ENCODE data around the gene HOXC6.

HOXC6 gene

GRCh38 chr12:54004841-54005530 lies 23.3 kb upstream of the HOXC6 start:
- Mint-ChIP-seq H3K36me3 (ENCODE audit: low read depth) (no peaks in the 10 kb centered on the region), H3K4me3 (no peak overlapping the region), H3K9me3 (no peaks in the 10 kb centered on the region), H3K27me3 (peaks cover 93% of the 10 kb centered on the region), H3K4me1 (peaks cover 25% of the 10 kb centered on the region), H3K27ac (no peak overlapping the region)
- DNase-seq = no peak
- no peak for ATAC-seq

DNA sequence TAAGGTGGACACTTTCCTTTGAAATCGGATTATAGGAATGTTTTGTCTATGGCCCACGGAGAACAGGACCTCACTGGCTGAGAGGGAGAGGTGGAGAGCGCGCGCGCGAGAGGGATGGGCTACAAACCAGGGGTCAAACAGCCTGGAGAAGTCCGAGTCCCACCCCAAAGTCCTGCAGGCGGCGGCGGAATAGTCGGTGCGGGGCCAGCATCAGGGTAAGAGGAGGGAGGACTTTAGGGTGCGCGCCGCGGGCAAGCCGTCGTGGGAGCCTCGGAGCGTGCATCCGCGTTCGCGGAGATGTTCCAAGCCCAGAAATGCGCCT lies 22.7 kb upstream of the HOXC6 start:
- Mint-ChIP-seq H3K36me3 (ENCODE audit: low read depth) (no peaks in the 10 kb centered on the region), H3K27me3 (peaks cover 94% of the 10 kb centered on the region), H3K4me1 (peaks cover 26% of the 10 kb centered on the region), H3K4me3 (no peak overlapping the region), H3K9me3 (no peaks in the 10 kb centered on the region), H3K27ac (no peak overlapping the region)
- no peak for ATAC-seq
- no peak for DNase-seq

DNA sequence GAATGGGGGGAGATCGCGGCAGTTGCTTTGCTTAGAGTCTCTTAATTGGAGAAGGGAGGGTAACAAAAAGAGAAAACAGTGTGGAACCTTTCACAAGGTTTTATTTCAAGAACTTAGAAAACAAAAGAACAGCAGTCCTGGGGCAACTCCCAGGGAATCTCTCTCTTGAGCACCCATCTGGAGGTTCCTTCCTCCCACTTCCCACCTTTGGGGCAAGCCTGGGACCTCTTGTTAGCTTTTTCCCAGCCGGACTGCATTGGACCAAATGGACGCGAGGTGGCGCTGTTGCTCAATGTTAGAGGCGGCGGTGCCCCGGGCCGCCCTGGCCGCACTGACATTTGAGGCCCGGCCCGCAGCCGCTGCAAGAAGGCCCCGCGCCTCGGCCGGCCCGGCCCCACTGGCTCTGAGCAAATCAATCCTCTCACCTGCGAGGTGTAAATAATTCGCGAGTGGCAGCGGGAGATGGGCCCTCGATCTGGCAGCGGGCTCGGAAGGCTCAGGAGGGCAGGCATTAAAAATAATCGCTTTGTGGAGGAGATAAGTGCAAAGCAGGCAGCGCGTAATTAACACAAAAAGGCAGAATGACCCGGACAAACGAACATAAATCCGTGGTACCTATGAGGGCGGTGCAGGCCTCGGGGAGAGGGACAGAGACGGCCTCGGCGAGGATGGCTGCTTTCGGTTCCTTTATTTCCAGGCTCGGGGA lies 22.2 kb upstream of the HOXC6 start:
- peak overlapping the region; percentile 60 for H3K4me3 Mint-ChIP-seq
- H3K27ac Mint-ChIP-seq = no peak overlapping the region
- no peaks in the 10 kb centered on the region for H3K36me3 Mint-ChIP-seq (ENCODE audit: low read depth)

GRCh38 chr12:54006559-54007220 lies 21.6 kb upstream of the HOXC6 start:
- H3K27me3 Mint-ChIP-seq = peaks cover 92% of the 10 kb centered on the region
- no peaks in the 10 kb centered on the region for H3K36me3 Mint-ChIP-seq (ENCODE audit: low read depth)
- no peak for DNase-seq
- peaks cover 32% of the 10 kb centered on the region for H3K4me1 Mint-ChIP-seq
- no peak for ATAC-seq
- H3K27ac Mint-ChIP-seq = no peak overlapping the region
- H3K4me3 Mint-ChIP-seq = peak overlapping the region; percentile 60
- H3K9me3 Mint-ChIP-seq = no peaks in the 10 kb centered on the region

More for the DNA sequence above, 22.2 kb upstream of the HOXC6 start:
- DNase-seq = peak; percentile 88
- ATAC-seq = peak; percentile 90
- no peaks in the 10 kb centered on the region for H3K9me3 Mint-ChIP-seq
- H3K27me3 Mint-ChIP-seq = peaks cover 92% of the 10 kb centered on the region
- H3K4me1 Mint-ChIP-seq = peaks cover 27% of the 10 kb centered on the region

DNA sequence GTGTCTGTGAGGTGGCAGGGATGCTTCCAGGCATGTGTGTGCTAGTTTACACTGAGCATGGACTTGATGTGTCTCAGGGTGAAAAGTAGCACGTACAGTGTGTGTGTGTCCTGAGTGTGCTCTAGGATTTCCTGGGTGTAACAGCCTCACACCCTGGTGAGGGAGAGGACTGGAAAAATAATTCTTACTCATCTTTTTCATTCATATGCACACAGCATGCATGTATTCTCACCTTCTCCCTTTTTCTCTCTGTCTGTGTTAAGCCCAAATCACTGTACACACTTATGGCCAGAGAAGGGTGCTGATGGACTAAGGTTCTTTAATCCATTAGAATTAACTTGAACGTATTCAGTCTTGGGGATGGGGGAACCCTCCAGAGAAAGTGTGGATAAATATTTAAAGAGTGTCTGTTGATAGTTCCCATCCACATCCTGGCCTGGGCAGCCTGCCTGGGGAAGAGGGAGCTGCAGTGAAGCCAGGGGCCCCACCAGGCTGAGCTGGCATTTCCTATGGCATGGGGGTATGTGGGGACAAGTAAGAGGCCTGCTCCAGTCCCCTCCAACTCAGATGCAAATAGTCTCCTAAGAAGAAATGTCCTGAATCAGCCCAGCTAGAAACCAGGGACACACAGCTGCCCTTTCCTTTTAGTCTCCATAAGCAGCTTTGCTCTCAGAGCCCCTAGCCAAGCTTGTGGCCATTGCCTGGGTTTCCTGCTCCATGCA lies 20.5 kb upstream of the HOXC6 start:
- H3K36me3 Mint-ChIP-seq (ENCODE audit: low read depth) = no peaks in the 10 kb centered on the region
- H3K4me3 Mint-ChIP-seq = no peak overlapping the region
- H3K4me1 Mint-ChIP-seq = peaks cover 30% of the 10 kb centered on the region
- H3K27me3 Mint-ChIP-seq = peaks cover 92% of the 10 kb centered on the region
- DNase-seq (no peak), ATAC-seq (no peak)
- H3K9me3 Mint-ChIP-seq = no peaks in the 10 kb centered on the region
- no peak overlapping the region for H3K27ac Mint-ChIP-seq

GRCh38 chr12:54008260-54008552 lies 20.0 kb upstream of the HOXC6 start:
- peaks cover 30% of the 10 kb centered on the region for H3K4me1 Mint-ChIP-seq
- H3K27me3 Mint-ChIP-seq = peaks cover 91% of the 10 kb centered on the region
- H3K4me3 Mint-ChIP-seq = no peak overlapping the region
- H3K27ac Mint-ChIP-seq = no peak overlapping the region
- no peaks in the 10 kb centered on the region for H3K36me3 Mint-ChIP-seq (ENCODE audit: low read depth)
- ATAC-seq (no peak), DNase-seq (no peak)
- H3K9me3 Mint-ChIP-seq = no peaks in the 10 kb centered on the region

DNA sequence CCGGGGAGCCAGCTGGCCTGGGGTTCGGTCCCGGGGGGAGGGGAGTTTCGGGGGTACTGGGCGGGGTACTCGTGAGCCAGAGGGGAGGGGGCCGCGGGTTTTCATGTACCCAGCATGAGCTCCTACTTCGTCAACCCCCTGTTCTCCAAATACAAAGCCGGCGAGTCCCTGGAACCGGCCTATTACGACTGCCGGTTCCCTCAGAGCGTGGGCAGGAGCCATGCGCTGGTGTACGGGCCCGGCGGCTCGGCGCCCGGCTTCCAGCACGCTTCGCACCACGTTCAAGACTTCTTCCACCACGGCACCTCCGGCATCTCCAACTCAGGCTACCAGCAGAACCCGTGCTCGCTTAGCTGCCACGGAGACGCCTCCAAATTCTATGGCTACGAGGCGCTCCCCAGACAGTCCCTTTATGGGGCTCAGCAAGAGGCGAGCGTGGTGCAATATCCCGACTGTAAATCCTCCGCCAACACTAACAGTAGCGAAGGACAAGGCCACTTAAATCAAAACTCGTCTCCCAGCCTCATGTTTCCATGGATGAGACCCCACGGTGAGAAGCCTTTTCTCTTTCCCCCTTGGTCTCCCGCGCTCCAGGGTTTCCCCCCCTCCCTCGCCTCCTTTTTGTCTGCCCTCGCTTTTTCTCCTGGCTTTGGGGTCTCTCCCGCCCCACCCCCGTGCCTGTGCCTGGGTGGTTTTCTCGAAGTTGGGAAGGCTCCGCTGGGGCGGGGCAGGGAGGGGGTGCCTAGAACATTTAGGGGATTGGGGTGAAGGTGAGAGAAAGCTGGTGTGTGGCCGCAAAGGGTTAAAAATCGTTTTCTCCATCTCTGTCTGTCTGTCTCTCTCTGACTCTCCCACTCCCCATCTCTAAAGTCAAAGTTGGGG lies 18.8 kb upstream of the HOXC6 start:
- Mint-ChIP-seq H3K9me3 (no peaks in the 10 kb centered on the region), H3K27me3 (peaks cover 93% of the 10 kb centered on the region), H3K4me3 (peak overlapping the region; percentile 59), H3K27ac (peak overlapping the region; percentile 42), H3K4me1 (peaks cover 30% of the 10 kb centered on the region), H3K36me3 (ENCODE audit: low read depth) (no peaks in the 10 kb centered on the region)
- DNase-seq (no peak), ATAC-seq (no peak)

- H3K27me3 Mint-ChIP-seq = peaks cover 93% of the 10 kb centered on the region
- no peaks in the 10 kb centered on the region for H3K9me3 Mint-ChIP-seq
Observed at GRCh38 chr12:54010053-54010971, 17.9 kb upstream of the HOXC6 start.

DNA sequence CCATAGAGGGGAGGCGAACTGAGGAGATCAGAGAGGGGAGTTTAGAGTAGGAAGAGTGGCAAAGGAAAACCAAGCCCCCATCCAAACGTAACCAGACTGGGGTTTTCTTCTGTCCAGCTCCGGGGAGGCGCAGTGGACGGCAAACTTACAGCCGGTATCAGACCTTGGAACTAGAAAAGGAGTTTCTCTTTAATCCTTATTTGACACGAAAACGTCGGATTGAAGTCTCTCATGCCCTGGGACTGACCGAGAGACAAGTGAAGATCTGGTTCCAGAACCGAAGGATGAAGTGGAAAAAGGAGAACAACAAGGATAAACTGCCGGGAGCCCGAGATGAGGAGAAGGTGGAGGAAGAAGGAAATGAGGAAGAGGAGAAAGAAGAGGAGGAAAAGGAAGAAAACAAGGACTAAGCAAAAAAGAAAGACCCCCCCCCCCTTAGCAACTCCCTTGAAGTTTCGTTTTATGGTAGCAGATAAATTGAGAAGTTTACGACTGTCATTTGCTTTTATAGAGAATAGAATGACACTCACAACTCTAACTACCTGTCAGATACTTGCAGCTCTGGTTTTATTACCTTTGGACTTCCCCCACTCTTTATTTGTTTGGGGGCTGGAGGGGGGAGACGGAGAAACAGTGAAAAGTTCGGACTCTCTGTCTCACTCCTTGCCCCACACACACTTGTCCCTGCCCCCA lies 17.1 kb upstream of the HOXC6 start:
- no peak for DNase-seq
- peaks cover 26% of the 10 kb centered on the region for H3K4me1 Mint-ChIP-seq

More at GRCh38 chr12:54010053-54010971, 17.9 kb upstream of the HOXC6 start:
- H3K4me1 Mint-ChIP-seq = peaks cover 33% of the 10 kb centered on the region
- ATAC-seq = no peak
- no peak overlapping the region for H3K4me3 Mint-ChIP-seq
- no peak for DNase-seq
- H3K27ac Mint-ChIP-seq = peak overlapping the region; percentile 42
- H3K36me3 Mint-ChIP-seq (ENCODE audit: low read depth) = no peaks in the 10 kb centered on the region

DNA sequence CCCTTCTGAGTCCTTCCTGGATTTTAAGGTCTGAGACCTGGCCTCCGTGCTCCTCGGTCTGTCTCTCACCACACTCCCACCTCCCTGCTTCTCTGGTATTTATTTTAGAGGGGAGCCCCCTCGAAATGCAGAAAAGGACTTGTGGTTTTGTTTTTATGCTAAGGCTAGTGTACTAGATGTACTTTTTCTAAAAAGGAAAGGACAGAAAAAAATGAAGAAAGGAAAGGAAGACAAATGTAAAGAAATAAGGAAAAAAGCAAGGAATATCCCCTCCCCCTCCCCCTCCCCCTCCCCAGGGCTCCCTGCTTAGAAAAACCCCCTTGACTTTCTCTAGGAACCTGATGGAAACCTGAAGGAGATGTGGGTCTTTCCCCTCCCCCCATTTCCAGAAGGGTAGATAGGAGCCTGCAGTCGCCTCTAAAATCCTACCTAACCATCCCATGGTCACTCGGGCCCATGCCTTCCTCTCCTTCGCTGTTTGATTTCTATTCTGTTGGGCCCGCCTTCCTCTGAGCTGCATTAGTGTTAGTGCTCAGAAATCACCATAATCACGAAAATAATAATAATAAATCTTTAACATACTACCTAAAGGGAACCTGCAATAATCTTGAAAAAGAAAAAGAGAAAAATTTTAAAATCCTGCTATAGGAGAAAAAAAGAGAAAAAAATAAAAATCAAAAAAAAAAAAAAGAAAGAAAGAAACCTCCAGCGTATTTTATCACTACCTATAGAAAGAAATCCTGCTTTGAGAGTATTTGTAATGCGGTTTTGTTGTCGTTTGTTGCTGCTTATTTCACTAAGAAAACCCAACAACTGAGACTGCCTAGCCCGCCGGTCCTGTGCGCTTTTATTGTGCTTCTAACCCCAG lies 16.3 kb upstream of the HOXC6 start:
- peaks cover 91% of the 10 kb centered on the region for H3K27me3 Mint-ChIP-seq
- DNase-seq (no peak), ATAC-seq (no peak)
- H3K9me3 Mint-ChIP-seq = no peaks in the 10 kb centered on the region
- no peak overlapping the region for H3K4me3 Mint-ChIP-seq
- peaks cover 19% of the 10 kb centered on the region for H3K4me1 Mint-ChIP-seq
- no peak overlapping the region for H3K27ac Mint-ChIP-seq
- no peaks in the 10 kb centered on the region for H3K36me3 Mint-ChIP-seq (ENCODE audit: low read depth)

More for the DNA sequence above, 17.1 kb upstream of the HOXC6 start:
- Mint-ChIP-seq H3K27ac (no peak overlapping the region), H3K9me3 (no peaks in the 10 kb centered on the region), H3K27me3 (peaks cover 93% of the 10 kb centered on the region), H3K36me3 (ENCODE audit: low read depth) (no peaks in the 10 kb centered on the region), H3K4me3 (no peak overlapping the region)
- ATAC-seq = no peak

DNA sequence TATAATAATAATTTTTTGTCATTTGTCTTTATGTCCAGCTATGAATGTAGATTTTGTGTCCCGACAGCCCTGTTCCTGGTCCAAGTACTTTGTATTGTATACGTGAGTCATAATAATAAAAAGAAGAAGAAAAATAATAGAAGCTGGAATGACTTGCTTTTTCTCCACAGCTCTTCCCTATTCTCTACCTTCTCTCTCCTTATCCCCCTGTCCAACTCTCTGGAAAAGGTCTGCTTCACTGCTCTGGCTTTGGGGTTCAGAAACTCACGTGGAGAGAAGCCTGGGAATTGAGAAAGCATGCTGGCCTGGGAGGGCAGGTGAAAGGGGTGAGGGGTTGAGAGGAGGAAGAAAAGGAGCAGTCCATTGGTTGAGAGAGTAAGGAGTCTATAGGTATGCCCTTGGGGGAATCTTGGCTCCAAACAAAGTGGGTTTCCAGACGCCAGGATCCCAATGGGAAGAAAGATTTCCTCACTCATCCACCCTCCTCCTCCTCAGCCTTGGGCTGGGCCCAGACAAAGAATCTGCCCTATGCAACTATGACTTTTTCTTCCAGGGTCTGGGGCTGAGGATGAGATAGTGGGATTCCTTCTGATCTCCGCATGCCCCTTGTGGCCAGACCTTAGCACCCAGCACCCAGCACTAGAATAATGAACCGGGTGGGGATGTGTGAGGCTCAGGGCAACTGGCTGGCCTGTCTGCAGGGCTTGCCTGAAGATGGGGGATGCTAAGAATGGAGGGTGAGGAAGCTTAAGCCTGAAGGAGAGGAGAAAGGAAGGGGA lies 15.4 kb upstream of the HOXC6 start:
- no peak for DNase-seq
- no peaks in the 10 kb centered on the region for H3K9me3 Mint-ChIP-seq
- H3K36me3 Mint-ChIP-seq (ENCODE audit: low read depth) = no peaks in the 10 kb centered on the region
- no peak overlapping the region for H3K4me3 Mint-ChIP-seq
- peaks cover 27% of the 10 kb centered on the region for H3K4me1 Mint-ChIP-seq
- no peak overlapping the region for H3K27ac Mint-ChIP-seq
- no peak for ATAC-seq
- H3K27me3 Mint-ChIP-seq = peaks cover 89% of the 10 kb centered on the region
